HepG2 (cell line): ENCODE measurements around the gene KCNK5.

Source experiments
- ASH2L ChIP-seq: fragments of 300-600, 200-600 bp; sonication (generic); IDR thresholded peaks from 2 replicates; pipeline ENCODE4 v1.7.0; 2017; ENCODE audit warnings: low read depth, mild to moderate bottlenecking, moderate library complexity, mixed read lengths, low read length; ENCODE audit not compliant: insufficient read length
- KDM4B ChIP-seq: sonication (generic); formaldehyde crosslinking; IDR thresholded peaks from 2 replicates; pipeline ENCODE4 v1.4.0; 2020; ENCODE audit warnings: missing genetic modification reagents
- MATR3 ChIP-seq: sonication (generic); formaldehyde crosslinking; IDR thresholded peaks from 2 replicates; pipeline ENCODE4 v1.4.0; 2020; ENCODE audit warnings: missing genetic modification reagents
- NFYB ChIP-seq: sonication (generic); formaldehyde crosslinking; IDR thresholded peaks from 2 replicates; pipeline ENCODE4 v1.4.0; 2020; ENCODE audit warnings: missing genetic modification reagents
- RAD51 ChIP-seq: fragments of 450-650 bp; IDR thresholded peaks from 2 replicates; pipeline ENCODE4 v1.6.1; 2016; ENCODE audit warnings: borderline replicate concordance
- TAF1 ChIP-seq: sonication (generic); formaldehyde crosslinking; IDR thresholded peaks from 2 replicates; pipeline ENCODE4 v1.4.0; 2020; ENCODE audit warnings: missing genetic modification reagents
- U2AF2 ChIP-seq: fragments of 200-400 bp; formaldehyde crosslinking; IDR thresholded peaks from 2 replicates; pipeline ENCODE4 v1.6.1; 2017; ENCODE audit warnings: low read depth, mild to moderate bottlenecking, low read length
- ZNF121 ChIP-seq: sonication (generic); formaldehyde crosslinking; IDR thresholded peaks from 2 replicates; pipeline ENCODE4 v1.5.0; 2020; ENCODE audit warnings: mild to moderate bottlenecking, missing genetic modification reagents
- ZNF205 ChIP-seq: IDR thresholded peaks from 2 replicates; pipeline ENCODE4 v1.6.1; 2018; ENCODE audit warnings: missing biosample characterization, missing genetic modification reagents
- ZNF24 ChIP-seq: fragments of 450-650 bp; IDR thresholded peaks from 2 replicates; pipeline ENCODE4 v1.6.1; 2017; ENCODE audit warnings: antibody characterized with exemption, mild to moderate bottlenecking
- ZSCAN20 ChIP-seq: sonication (generic); formaldehyde crosslinking; IDR thresholded peaks from 2 replicates; pipeline ENCODE4 v1.4.0; 2020; ENCODE audit warnings: missing genetic modification reagents, mild to moderate bottlenecking, borderline replicate concordance
- ZZZ3 ChIP-seq: sonication (generic); formaldehyde crosslinking; IDR thresholded peaks from 2 replicates; pipeline ENCODE4 v1.4.0; 2020; ENCODE audit warnings: missing genetic modification reagents, mild to moderate bottlenecking, borderline replicate concordance
- TF ChIP-seq, protein P1 (sequence below): IDR thresholded peaks from 2 replicates; pipeline ENCODE4 v1.6.1; 2012; ENCODE audit warnings: low read length, improper control_type of control experiment
- TF ChIP-seq, protein P2 (sequence below): sonication (generic); formaldehyde crosslinking; IDR thresholded peaks from 2 replicates; pipeline ENCODE4 v1.5.0; 2020; ENCODE audit warnings: mild to moderate bottlenecking, missing genetic modification reagents, moderate library complexity

DNA sequence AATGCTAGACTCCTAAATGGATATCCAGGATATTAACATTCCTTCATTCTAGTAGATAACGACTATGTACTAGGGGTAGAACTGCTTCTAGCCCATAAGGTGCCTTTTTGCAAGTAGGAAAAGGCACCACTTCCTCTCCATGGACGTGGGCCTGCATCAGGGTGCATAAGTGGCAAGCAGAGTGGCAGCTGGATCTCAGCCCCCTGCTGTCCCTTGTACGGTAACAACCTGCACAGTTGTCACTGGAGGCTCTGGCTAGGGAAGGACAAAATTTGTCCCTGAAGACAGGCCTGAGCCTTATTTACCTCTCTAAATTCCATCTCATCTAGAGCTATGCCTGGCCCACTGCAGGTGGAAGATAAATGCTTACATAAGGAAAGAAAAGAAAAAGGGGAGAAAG, 71.8 kb downstream of the KCNK5 start:
- TF ChIP-seq, protein P1, sequence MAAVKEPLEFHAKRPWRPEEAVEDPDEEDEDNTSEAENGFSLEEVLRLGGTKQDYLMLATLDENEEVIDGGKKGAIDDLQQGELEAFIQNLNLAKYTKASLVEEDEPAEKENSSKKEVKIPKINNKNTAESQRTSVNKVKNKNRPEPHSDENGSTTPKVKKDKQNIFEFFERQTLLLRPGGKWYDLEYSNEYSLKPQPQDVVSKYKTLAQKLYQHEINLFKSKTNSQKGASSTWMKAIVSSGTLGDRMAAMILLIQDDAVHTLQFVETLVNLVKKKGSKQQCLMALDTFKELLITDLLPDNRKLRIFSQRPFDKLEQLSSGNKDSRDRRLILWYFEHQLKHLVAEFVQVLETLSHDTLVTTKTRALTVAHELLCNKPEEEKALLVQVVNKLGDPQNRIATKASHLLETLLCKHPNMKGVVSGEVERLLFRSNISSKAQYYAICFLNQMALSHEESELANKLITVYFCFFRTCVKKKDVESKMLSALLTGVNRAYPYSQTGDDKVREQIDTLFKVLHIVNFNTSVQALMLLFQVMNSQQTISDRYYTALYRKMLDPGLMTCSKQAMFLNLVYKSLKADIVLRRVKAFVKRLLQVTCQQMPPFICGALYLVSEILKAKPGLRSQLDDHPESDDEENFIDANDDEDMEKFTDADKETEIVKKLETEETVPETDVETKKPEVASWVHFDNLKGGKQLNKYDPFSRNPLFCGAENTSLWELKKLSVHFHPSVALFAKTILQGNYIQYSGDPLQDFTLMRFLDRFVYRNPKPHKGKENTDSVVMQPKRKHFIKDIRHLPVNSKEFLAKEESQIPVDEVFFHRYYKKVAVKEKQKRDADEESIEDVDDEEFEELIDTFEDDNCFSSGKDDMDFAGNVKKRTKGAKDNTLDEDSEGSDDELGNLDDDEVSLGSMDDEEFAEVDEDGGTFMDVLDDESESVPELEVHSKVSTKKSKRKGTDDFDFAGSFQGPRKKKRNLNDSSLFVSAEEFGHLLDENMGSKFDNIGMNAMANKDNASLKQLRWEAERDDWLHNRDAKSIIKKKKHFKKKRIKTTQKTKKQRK, result no peak
- TF ChIP-seq TAF1 (CRISPR knock-in tag) (no peak), MATR3 (CRISPR knock-in tag) (no peak), ZNF121 (no peak), NFYB (CRISPR knock-in tag) (no peak), ASH2L (no peak), ZNF205 (CRISPR knock-in tag) (no peak), KDM4B (CRISPR knock-in tag) (no peak), ZSCAN20 (CRISPR knock-in tag) (no peak), ZZZ3 (CRISPR knock-in tag) (no peak), ZNF24 (no peak), RAD51 (no peak), U2AF2 (no peak)
- TF ChIP-seq, protein P2, sequence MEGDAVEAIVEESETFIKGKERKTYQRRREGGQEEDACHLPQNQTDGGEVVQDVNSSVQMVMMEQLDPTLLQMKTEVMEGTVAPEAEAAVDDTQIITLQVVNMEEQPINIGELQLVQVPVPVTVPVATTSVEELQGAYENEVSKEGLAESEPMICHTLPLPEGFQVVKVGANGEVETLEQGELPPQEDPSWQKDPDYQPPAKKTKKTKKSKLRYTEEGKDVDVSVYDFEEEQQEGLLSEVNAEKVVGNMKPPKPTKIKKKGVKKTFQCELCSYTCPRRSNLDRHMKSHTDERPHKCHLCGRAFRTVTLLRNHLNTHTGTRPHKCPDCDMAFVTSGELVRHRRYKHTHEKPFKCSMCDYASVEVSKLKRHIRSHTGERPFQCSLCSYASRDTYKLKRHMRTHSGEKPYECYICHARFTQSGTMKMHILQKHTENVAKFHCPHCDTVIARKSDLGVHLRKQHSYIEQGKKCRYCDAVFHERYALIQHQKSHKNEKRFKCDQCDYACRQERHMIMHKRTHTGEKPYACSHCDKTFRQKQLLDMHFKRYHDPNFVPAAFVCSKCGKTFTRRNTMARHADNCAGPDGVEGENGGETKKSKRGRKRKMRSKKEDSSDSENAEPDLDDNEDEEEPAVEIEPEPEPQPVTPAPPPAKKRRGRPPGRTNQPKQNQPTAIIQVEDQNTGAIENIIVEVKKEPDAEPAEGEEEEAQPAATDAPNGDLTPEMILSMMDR (CRISPR knock-in tag), result peak; percentile 16; the same call in 1 of the 2 replicates
